NT2/D1 (cell line): ENCODE data around the gene ADAM19.

Experiments
- SUZ12 ChIP-seq: IDR thresholded peaks from 2 replicates; pipeline ENCODE4 v1.6.1; 2011; ENCODE audit not compliant: insufficient read length, insufficient read depth; ENCODE audit errors: extremely low read depth
- YY1 ChIP-seq: IDR thresholded peaks from 2 replicates; pipeline ENCODE4 v1.6.1; 2011; ENCODE audit not compliant: insufficient read length, insufficient read depth
- ZNF274 ChIP-seq: IDR thresholded peaks from 2 replicates; pipeline ENCODE4 v1.6.1; 2011; ENCODE audit warnings: mild to moderate bottlenecking, low read depth, low read length

DNA sequence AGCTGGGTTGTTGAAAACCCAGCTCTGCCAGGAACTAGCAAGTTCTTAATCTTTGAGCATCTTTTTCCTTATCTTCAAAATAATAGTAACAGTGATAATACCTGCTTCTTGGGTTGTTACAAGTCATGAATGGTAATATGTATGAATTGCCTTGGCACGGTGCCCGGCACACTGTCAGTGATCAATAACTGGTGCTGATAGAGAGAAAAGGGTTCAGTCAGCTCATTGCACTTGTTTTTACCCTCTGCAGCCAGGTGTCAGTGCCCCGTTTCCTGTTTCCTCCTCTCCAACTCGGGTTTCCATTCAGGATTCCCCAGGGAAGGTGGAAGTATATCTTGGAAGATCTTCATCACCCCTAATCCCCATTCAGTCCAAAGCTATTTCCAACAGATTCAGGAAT lies 131.4 kb downstream of the ADAM19 start:
- no peak for TF ChIP-seq ZNF274
- no peak for TF ChIP-seq SUZ12
- no peak for TF ChIP-seq YY1
